H9 (cell line): ENCODE results near the gene ANAPC2. TPM values are rescaled to one million over a fixed set of nuclear protein-coding genes. Genes with fewer than 3 reads are reported as not detected.

Source experiments
- DNase-seq: peaks from one replicate; pipeline ENCODE4 v3.0.0-alpha.2; 2017
- H2AFZ ChIP-seq: one replicate; pipeline ENCODE4 v1.6.1; 2013; ENCODE audit warnings: mild to moderate bottlenecking, low read length, control low read depth, moderate library complexity
- H2AK5ac ChIP-seq: 2 replicates; pipeline ENCODE4 v1.6.1; 2013; ENCODE audit warnings: low read length, control low read depth, mixed read lengths; ENCODE audit not compliant: insufficient read length
- H2BK120ac ChIP-seq: one replicate; pipeline ENCODE4 v1.6.1; 2013; ENCODE audit warnings: low read depth, mild to moderate bottlenecking, low read length, control low read depth, inconsistent platforms; ENCODE audit not compliant: poor library complexity, severe bottlenecking
- H2BK12ac ChIP-seq: 2 replicates; pipeline ENCODE4 v1.6.1; 2013; ENCODE audit warnings: low read length, control low read depth, mixed read lengths, low read depth; ENCODE audit not compliant: insufficient read length
- H2BK15ac ChIP-seq: 2 replicates; pipeline ENCODE4 v1.6.1; 2013; ENCODE audit warnings: low read depth, low read length, control low read depth
- H2BK20ac ChIP-seq: one replicate; pipeline ENCODE4 v1.6.1; 2013; ENCODE audit warnings: low read depth, mild to moderate bottlenecking, low read length, control low read depth, inconsistent platforms; ENCODE audit not compliant: poor library complexity, severe bottlenecking
- H2BK5ac ChIP-seq: 2 replicates; pipeline ENCODE4 v1.6.1; 2013; ENCODE audit warnings: low read length, control low read depth, mixed read lengths; ENCODE audit not compliant: insufficient read length
- H3K14ac ChIP-seq: 2 replicates; pipeline ENCODE4 v1.6.1; 2013; ENCODE audit warnings: low read length, control low read depth; ENCODE audit not compliant: insufficient read depth
- H3K18ac ChIP-seq: 2 replicates; pipeline ENCODE4 v1.6.1; 2013; ENCODE audit warnings: low read depth, mild to moderate bottlenecking, mixed read lengths, low read length, control low read depth; ENCODE audit not compliant: insufficient read length
- H3K23ac ChIP-seq: 2 replicates; pipeline ENCODE4 v1.6.1; 2013; ENCODE audit warnings: low read length, control low read depth, mixed read lengths, low read depth; ENCODE audit not compliant: insufficient read length
- H3K23me2 ChIP-seq: 2 replicates; pipeline ENCODE4 v1.6.1; 2013; ENCODE audit warnings: low read depth, mild to moderate bottlenecking, mixed read lengths, low read length, control low read depth; ENCODE audit not compliant: insufficient read length, poor library complexity, severe bottlenecking
- H3K27ac ChIP-seq: 2 replicates; pipeline ENCODE4 v1.5.1; 2013; ENCODE audit warnings: low read length, control low read depth, mixed read lengths, low read depth; ENCODE audit not compliant: insufficient read length
- H3K27me3 ChIP-seq: 2 replicates; pipeline ENCODE4 v1.6.1; 2013; ENCODE audit warnings: low read length, control low read depth, inconsistent platforms; ENCODE audit not compliant: insufficient read depth
- H3K4ac ChIP-seq: 2 replicates; pipeline ENCODE4 v1.6.1; 2013; ENCODE audit warnings: low read depth, mild to moderate bottlenecking, control low read depth, inconsistent platforms, low read length, moderate library complexity
- H3K4me1 ChIP-seq: 2 replicates; pipeline ENCODE4 v1.6.1; 2013; ENCODE audit warnings: low read length, control low read depth, inconsistent platforms; ENCODE audit not compliant: insufficient read depth
- H3K4me2 ChIP-seq: 2 replicates; pipeline ENCODE4 v1.6.1; 2013; ENCODE audit warnings: low read length, control low read depth, mixed read lengths; ENCODE audit not compliant: insufficient read length, insufficient read depth
- H3K56ac ChIP-seq: 2 replicates; pipeline ENCODE4 v1.6.1; 2013; ENCODE audit warnings: low read depth, mild to moderate bottlenecking, mixed read lengths, low read length, control low read depth; ENCODE audit not compliant: insufficient read length
- H3K79me1 ChIP-seq: 2 replicates; pipeline ENCODE4 v1.6.1; 2013; ENCODE audit warnings: low read depth, mild to moderate bottlenecking, moderate library complexity, low read length, control low read depth, inconsistent platforms; ENCODE audit not compliant: insufficient read depth, poor library complexity, severe bottlenecking
- H3K79me2 ChIP-seq: 2 replicates; pipeline ENCODE4 v1.6.1; 2013; ENCODE audit warnings: low read length, control low read depth, inconsistent platforms; ENCODE audit not compliant: insufficient read depth
- H3K9ac ChIP-seq: 2 replicates; pipeline ENCODE4 v1.6.1; 2013; ENCODE audit warnings: low read length, control low read depth, mixed read lengths; ENCODE audit not compliant: insufficient read length; ENCODE audit errors: extremely low read depth
- H3K9me3 ChIP-seq: one replicate; pipeline ENCODE4 v1.6.1; 2013; ENCODE audit warnings: low read depth, low read length, inconsistent platforms; ENCODE audit not compliant: control insufficient read depth
- H3T11ph ChIP-seq: one replicate; pipeline ENCODE4 v1.6.1; 2013; ENCODE audit warnings: mild to moderate bottlenecking, low read length, control low read depth, inconsistent platforms
- H4K20me1 ChIP-seq: one replicate; pipeline ENCODE4 v1.6.1; 2013; ENCODE audit not compliant: control insufficient read depth, insufficient read length, insufficient read depth
- H4K5ac ChIP-seq: 2 replicates; pipeline ENCODE4 v1.6.1; 2013; ENCODE audit warnings: low read depth, mild to moderate bottlenecking, mixed read lengths, low read length, control low read depth; ENCODE audit not compliant: insufficient read length
- H4K8ac ChIP-seq: replicated peaks from 2 replicates; pipeline ENCODE4 v1.6.1; 2013; ENCODE audit warnings: low read length, control low read depth, mixed read lengths, low read depth; ENCODE audit not compliant: insufficient read length
- H4K91ac ChIP-seq: 2 replicates; pipeline ENCODE4 v1.6.1; 2013; ENCODE audit warnings: low read depth, mild to moderate bottlenecking, moderate library complexity, mixed read lengths, low read length, control low read depth; ENCODE audit not compliant: insufficient read length
- H3K27ac Mint-ChIP-seq, 3 experiments: 2 replicates in 2 of 3; 3 replicates in 1 of 3; pipeline ENCODE4 v1.8.0; 2020 to 2021; ENCODE audit warnings: mixed read lengths in 3 of 3, mild to moderate bottlenecking in 1 of 3, moderate library complexity in 1 of 3
- H3K27me3 Mint-ChIP-seq: 2 replicates; pipeline ENCODE4 v1.8.0; 2021; ENCODE audit warnings: low read depth, mild to moderate bottlenecking, moderate library complexity, mixed read lengths
- H3K36me3 Mint-ChIP-seq, 3 experiments: 2 replicates in 2 of 3; 3 replicates in 1 of 3; pipeline ENCODE4 v1.8.0; 2020 to 2021; ENCODE audit warnings: low read depth in 3 of 3, mixed read lengths in 3 of 3; ENCODE audit not compliant: insufficient read depth in 1 of 3
- H3K4me1 Mint-ChIP-seq, 2 experiments: 2 replicates each; pipeline ENCODE4 v1.8.0; 2020; ENCODE audit warnings: mixed read lengths in 2 of 2
- H3K4me3 Mint-ChIP-seq, 2 experiments: 2 replicates in 1 of 2; 3 replicates in 1 of 2; pipeline ENCODE4 v1.8.0; 2020 to 2021; ENCODE audit warnings: mild to moderate bottlenecking in 2 of 2, mixed read lengths in 2 of 2, moderate library complexity in 1 of 2
- H3K9me3 Mint-ChIP-seq, 2 experiments: 2 replicates in 1 of 2; 3 replicates in 1 of 2; pipeline ENCODE4 v1.8.0; 2020; ENCODE audit warnings: mild to moderate bottlenecking in 2 of 2, mixed read lengths in 2 of 2, moderate library complexity in 1 of 2
- WGBS: extraction: QIAGEN DNeasy Blood & Tissue Kit; methylation state at CpG from one replicate; pipeline ENCODE4 v1.1.7; 2013; ENCODE audit warnings: missing lambda C conversion rate, low lambda C conversion rate, mixed read lengths; ENCODE audit not compliant: insufficient read length; ENCODE audit errors: extremely low coverage; 5-methylcytosine and 5-hydroxymethylcytosine counted together
- total RNA-seq: library from RNA; stranded (reverse); gene quantifications from 2 replicates; pipeline ENCODE4 v1.2.1, GENCODE V29; 2021
- TF ChIP-seq, protein P1 (sequence below): fragments of 200-600 bp; sonication (generic); conservative IDR thresholded peaks from 3 replicates; pipeline ENCODE4 v1.8.0; 2021; ENCODE audit warnings: antibody characterized with exemption, mild to moderate bottlenecking

Gene ANAPC2
- total RNA-seq, 1 experiment from 2014 or later = 54.8 TPM

DNA sequence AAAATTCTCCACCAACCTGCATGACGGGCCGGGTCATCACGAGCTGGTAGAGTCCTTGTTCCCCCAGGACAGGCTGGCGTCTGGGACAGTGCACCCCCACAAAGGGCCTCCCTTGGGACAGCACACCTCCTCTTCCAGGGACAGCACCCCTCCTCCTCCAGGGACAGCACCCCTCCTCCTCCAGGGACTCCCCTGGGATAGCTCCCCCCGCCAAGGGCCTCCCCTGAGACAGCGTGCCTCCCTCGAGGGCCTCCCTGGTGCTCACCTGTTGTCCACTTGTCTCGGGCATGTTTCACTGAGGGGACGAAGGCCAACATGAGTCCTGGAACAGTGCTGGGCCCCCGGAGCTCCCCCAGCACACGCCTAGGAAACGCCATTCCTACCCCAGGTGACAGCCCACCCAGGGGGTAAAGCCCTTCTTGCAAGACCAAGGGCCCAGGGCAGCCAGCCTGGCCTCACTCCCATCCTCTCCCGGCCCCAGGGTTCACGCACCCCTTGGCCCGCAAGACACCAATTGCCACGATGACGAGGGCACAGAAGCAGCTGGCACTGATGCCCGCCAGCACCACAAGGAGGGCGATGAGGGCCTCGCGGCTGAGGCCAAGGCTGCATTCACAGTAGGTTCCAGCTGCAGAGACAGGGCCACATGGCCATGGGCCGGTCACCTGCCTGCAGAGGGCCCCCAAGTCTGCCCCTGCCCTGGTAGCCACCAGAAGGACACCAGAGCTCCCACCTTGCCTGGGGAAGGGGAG lies 17.0 kb downstream of the ANAPC2 start:
- no peak overlapping the region for H3K23ac ChIP-seq
- Mint-ChIP-seq H3K4me1 (peaks cover 3 to 12% of the 10 kb centered on the region in 2 experiments), H3K27me3 (peaks cover 84% of the 10 kb centered on the region), H3K27ac (no peak overlapping the region; a peak in 1 of 7 replicates), H3K4me3 (no peak overlapping the region), H3K9me3 (no peaks in the 10 kb centered on the region), H3K36me3 (no peaks in the 10 kb centered on the region)
- no peak overlapping the region for H3K27ac ChIP-seq
- no peak overlapping the region for H3T11ph ChIP-seq
- no peak overlapping the region for H4K91ac ChIP-seq
- H3K9me3 ChIP-seq = no peaks in the 10 kb centered on the region
- no peaks in the 10 kb centered on the region for H3K79me2 ChIP-seq
- no peak overlapping the region for H2BK15ac ChIP-seq
- TF ChIP-seq, protein P1, sequence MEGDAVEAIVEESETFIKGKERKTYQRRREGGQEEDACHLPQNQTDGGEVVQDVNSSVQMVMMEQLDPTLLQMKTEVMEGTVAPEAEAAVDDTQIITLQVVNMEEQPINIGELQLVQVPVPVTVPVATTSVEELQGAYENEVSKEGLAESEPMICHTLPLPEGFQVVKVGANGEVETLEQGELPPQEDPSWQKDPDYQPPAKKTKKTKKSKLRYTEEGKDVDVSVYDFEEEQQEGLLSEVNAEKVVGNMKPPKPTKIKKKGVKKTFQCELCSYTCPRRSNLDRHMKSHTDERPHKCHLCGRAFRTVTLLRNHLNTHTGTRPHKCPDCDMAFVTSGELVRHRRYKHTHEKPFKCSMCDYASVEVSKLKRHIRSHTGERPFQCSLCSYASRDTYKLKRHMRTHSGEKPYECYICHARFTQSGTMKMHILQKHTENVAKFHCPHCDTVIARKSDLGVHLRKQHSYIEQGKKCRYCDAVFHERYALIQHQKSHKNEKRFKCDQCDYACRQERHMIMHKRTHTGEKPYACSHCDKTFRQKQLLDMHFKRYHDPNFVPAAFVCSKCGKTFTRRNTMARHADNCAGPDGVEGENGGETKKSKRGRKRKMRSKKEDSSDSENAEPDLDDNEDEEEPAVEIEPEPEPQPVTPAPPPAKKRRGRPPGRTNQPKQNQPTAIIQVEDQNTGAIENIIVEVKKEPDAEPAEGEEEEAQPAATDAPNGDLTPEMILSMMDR = no peak
- no peak overlapping the region for H2BK20ac ChIP-seq
- H3K4me2 ChIP-seq = no peak overlapping the region
- no peak for DNase-seq
- no peak overlapping the region; the same call in 1 of the 2 replicates for H3K14ac ChIP-seq
- no peak overlapping the region for H2BK120ac ChIP-seq
- no peak overlapping the region for H2BK12ac ChIP-seq
- no peak overlapping the region for H2AK5ac ChIP-seq
- H3K56ac ChIP-seq = no peak overlapping the region
- peaks cover 31% of the 10 kb centered on the region; the same call in 1 of the 2 replicates for H3K27me3 ChIP-seq
- H3K23me2 ChIP-seq = peaks cover 4% of the 10 kb centered on the region
- no peaks in the 10 kb centered on the region for H4K20me1 ChIP-seq
- no peak overlapping the region for H3K9ac ChIP-seq
- no peaks in the 10 kb centered on the region for H3K79me1 ChIP-seq
- no peaks in the 10 kb centered on the region for H3K4me1 ChIP-seq
- H2BK5ac ChIP-seq = no peak overlapping the region
- H3K18ac ChIP-seq = no peak overlapping the region
- H2AFZ ChIP-seq = no peak overlapping the region
- H4K8ac ChIP-seq = no peak overlapping the region
- WGBS = no CpG with 5 or more reads among the region's 22 CpGs
- no peak overlapping the region for H4K5ac ChIP-seq
- no peak overlapping the region for H3K4ac ChIP-seq
